Activated CD4-positive, alpha-beta memory T cell treated with anti-CD3 and anti-CD28 coated beads, Interleukin-2, amount 10 ng/mL, durations not matched to agents 7 days and 5 days (primary cell): ENCODE results near the gene VPS4B. TPM values are rescaled to one million over a fixed set of nuclear protein-coding genes. Genes with fewer than 3 reads are reported as not detected.

Experiments
- CTCF ChIA-PET: fragments of 350-600 bp; sonication (Branson Sonifier 250); formaldehyde crosslinking; loops from one replicate; lab custom pipeline; 2021; ENCODE audit warnings: antibody characterized with exemption, inconsistent platforms; lab: Charles Lee
- POLR2A ChIA-PET: fragments of 350-600 bp; sonication (Branson Sonifier 250); formaldehyde crosslinking; loops from one replicate; lab custom pipeline; 2021; ENCODE audit warnings: antibody characterized with exemption; lab: Charles Lee
- DNase-seq: peaks from one replicate; pipeline ENCODE4 v3.0.0-alpha.2; 2020
- H3K27ac Mint-ChIP-seq: one replicate; pipeline ENCODE4 v1.8.0; 2021; ENCODE audit warnings: mild to moderate bottlenecking, mixed read lengths
- H3K27me3 Mint-ChIP-seq: one replicate; pipeline ENCODE4 v1.8.0; 2021; ENCODE audit warnings: mixed read lengths
- H3K36me3 Mint-ChIP-seq: one replicate; pipeline ENCODE4 v1.8.0; 2021; ENCODE audit warnings: low read depth, mixed read lengths
- H3K4me1 Mint-ChIP-seq: one replicate; pipeline ENCODE4 v1.8.0; 2021; ENCODE audit warnings: mixed read lengths
- H3K4me3 Mint-ChIP-seq: one replicate; pipeline ENCODE4 v1.8.0; 2021; ENCODE audit warnings: mild to moderate bottlenecking, mixed read lengths
- H3K9me3 Mint-ChIP-seq: one replicate; pipeline ENCODE4 v1.8.0; 2021; ENCODE audit warnings: mixed read lengths
- total RNA-seq, 2 experiments: library from RNA; stranded (reverse); gene quantifications; one replicate each; pipeline ENCODE4 v1.2.3, GENCODE V29; 2021

VPS4B gene
- total RNA-seq, 2 experiments from 2014 or later, result 72.4 to 77.0 TPM

GRCh38 chr18:63382843-63383242 lies 39.4 kb downstream of the VPS4B start:
- H3K9me3 Mint-ChIP-seq, result no peaks in the 10 kb centered on the region
- DNase-seq, result no peak
- H3K27me3 Mint-ChIP-seq, result no peaks in the 10 kb centered on the region
- peaks cover 19% of the 10 kb centered on the region for H3K4me1 Mint-ChIP-seq
- POLR2A ChIA-PET, result interaction anchor here (1.0 to 1.8 kb wide), 4 partner anchors 12 to 28 kb away, joined by 3 to 7 read pairs (median 4); partner anchors contain the start of gene KDSR
- H3K4me3 Mint-ChIP-seq, result no peak overlapping the region
- no peak overlapping the region for H3K27ac Mint-ChIP-seq
- peaks cover 26% of the 10 kb centered on the region for H3K36me3 Mint-ChIP-seq
- CTCF ChIA-PET, result no interaction called here

- Mint-ChIP-seq H3K27me3 (no peaks in the 10 kb centered on the region), H3K4me1 (peaks cover 28% of the 10 kb centered on the region), H3K9me3 (no peaks in the 10 kb centered on the region), H3K27ac (no peak overlapping the region), H3K4me3 (no peak overlapping the region), H3K36me3 (peaks cover 9% of the 10 kb centered on the region)
- no peak for DNase-seq
- ChIA-PET POLR2A (no interaction called here), CTCF (no interaction called here)
Observed at GRCh38 chr18:63379639-63379962, 42.7 kb downstream of the VPS4B start.

- Mint-ChIP-seq H3K27me3 (no peaks in the 10 kb centered on the region), H3K4me3 (peak overlapping the region; percentile 53), H3K36me3 (peaks cover 9% of the 10 kb centered on the region), H3K4me1 (peaks cover 28% of the 10 kb centered on the region), H3K9me3 (no peaks in the 10 kb centered on the region), H3K27ac (peak overlapping the region; percentile 56)
- CTCF ChIA-PET, result no interaction called here
- DNase-seq, result no peak
- POLR2A ChIA-PET, result interaction anchor here (1.1 kb wide), 1 partner anchor 13 kb away, joined by 6 read pairs; no protein-coding TSS in a partner anchor
Observed at GRCh38 chr18:63378919-63379638, 43.2 kb downstream of the VPS4B start.

GRCh38 chr18:63377275-63377980 lies 44.8 kb downstream of the VPS4B start:
- H3K4me3 Mint-ChIP-seq, result no peak overlapping the region
- DNase-seq, result no peak
- no peaks in the 10 kb centered on the region for H3K27me3 Mint-ChIP-seq
- ChIA-PET CTCF (no interaction called here), POLR2A (interaction anchor here (0.6 to 1.2 kb wide), 4 partner anchors 10 to 239 kb away, joined by 3 to 6 read pairs (median 4); no protein-coding TSS in a partner anchor)
- no peak overlapping the region for H3K27ac Mint-ChIP-seq
- peaks cover 28% of the 10 kb centered on the region for H3K4me1 Mint-ChIP-seq
- no peaks in the 10 kb centered on the region for H3K9me3 Mint-ChIP-seq
- no peaks in the 10 kb centered on the region for H3K36me3 Mint-ChIP-seq

- DNase-seq, result no peak
- ChIA-PET POLR2A (interaction anchor here (0.8 kb wide), 1 partner anchor 15 kb away, joined by 3 read pairs; no protein-coding TSS in a partner anchor), CTCF (no interaction called here)
- H3K4me1 Mint-ChIP-seq, result peaks cover 28% of the 10 kb centered on the region
- no peaks in the 10 kb centered on the region for H3K27me3 Mint-ChIP-seq
- H3K9me3 Mint-ChIP-seq, result no peaks in the 10 kb centered on the region
- no peak overlapping the region for H3K27ac Mint-ChIP-seq
- no peaks in the 10 kb centered on the region for H3K36me3 Mint-ChIP-seq
- no peak overlapping the region for H3K4me3 Mint-ChIP-seq
Observed at GRCh38 chr18:63376538-63376937, 45.7 kb downstream of the VPS4B start.

- CTCF ChIA-PET, result interaction anchor here (0.7 kb wide), 1 partner anchor 70 kb away, joined by 5 read pairs; no protein-coding TSS in a partner anchor
- peaks cover 21% of the 10 kb centered on the region for H3K4me1 Mint-ChIP-seq
Observed at GRCh38 chr18:63374540-63374939, 47.7 kb downstream of the VPS4B start.

GRCh38 chr18:63373161-63373560 lies 49.1 kb downstream of the VPS4B start:
- CTCF ChIA-PET, result no interaction called here

More at GRCh38 chr18:63374540-63374939, 47.7 kb downstream of the VPS4B start:
- H3K9me3 Mint-ChIP-seq, result peaks cover 4% of the 10 kb centered on the region
- H3K36me3 Mint-ChIP-seq, result peaks cover 2% of the 10 kb centered on the region
- H3K27ac Mint-ChIP-seq, result no peak overlapping the region
- no peaks in the 10 kb centered on the region for H3K27me3 Mint-ChIP-seq
- POLR2A ChIA-PET, result interaction anchor here (1.4 kb wide), 1 partner anchor 43 kb away, joined by 3 read pairs; no protein-coding TSS in a partner anchor
- no peak overlapping the region for H3K4me3 Mint-ChIP-seq
- DNase-seq, result no peak

GRCh38 chr18:63368611-63369010 lies 53.7 kb downstream of the VPS4B start:
- ChIA-PET CTCF (interaction anchor here (1.0 kb wide), 1 partner anchor 352 kb away, joined by 3 read pairs; no protein-coding TSS in a partner anchor), POLR2A (interaction anchor here (1.0 to 2.1 kb wide), 4 partner anchors 13 to 54 kb away, joined by 3 to 10 read pairs (median 7); partner anchors contain the start of gene VPS4B)
- Mint-ChIP-seq H3K4me1 (peaks cover 39% of the 10 kb centered on the region), H3K4me3 (peak overlapping the region; percentile 92), H3K36me3 (peaks cover 23% of the 10 kb centered on the region), H3K9me3 (peaks cover 20% of the 10 kb centered on the region), H3K27ac (no peak overlapping the region), H3K27me3 (no peaks in the 10 kb centered on the region)
- no peak for DNase-seq

More at GRCh38 chr18:63373161-63373560, 49.1 kb downstream of the VPS4B start:
- H3K27ac Mint-ChIP-seq, result no peak overlapping the region
- H3K9me3 Mint-ChIP-seq, result peaks cover 16% of the 10 kb centered on the region
- no peaks in the 10 kb centered on the region for H3K27me3 Mint-ChIP-seq
- no peak for DNase-seq
- H3K4me1 Mint-ChIP-seq, result peaks cover 17% of the 10 kb centered on the region
- H3K36me3 Mint-ChIP-seq, result peaks cover 14% of the 10 kb centered on the region
- POLR2A ChIA-PET, result no interaction called here
- no peak overlapping the region for H3K4me3 Mint-ChIP-seq

DNA sequence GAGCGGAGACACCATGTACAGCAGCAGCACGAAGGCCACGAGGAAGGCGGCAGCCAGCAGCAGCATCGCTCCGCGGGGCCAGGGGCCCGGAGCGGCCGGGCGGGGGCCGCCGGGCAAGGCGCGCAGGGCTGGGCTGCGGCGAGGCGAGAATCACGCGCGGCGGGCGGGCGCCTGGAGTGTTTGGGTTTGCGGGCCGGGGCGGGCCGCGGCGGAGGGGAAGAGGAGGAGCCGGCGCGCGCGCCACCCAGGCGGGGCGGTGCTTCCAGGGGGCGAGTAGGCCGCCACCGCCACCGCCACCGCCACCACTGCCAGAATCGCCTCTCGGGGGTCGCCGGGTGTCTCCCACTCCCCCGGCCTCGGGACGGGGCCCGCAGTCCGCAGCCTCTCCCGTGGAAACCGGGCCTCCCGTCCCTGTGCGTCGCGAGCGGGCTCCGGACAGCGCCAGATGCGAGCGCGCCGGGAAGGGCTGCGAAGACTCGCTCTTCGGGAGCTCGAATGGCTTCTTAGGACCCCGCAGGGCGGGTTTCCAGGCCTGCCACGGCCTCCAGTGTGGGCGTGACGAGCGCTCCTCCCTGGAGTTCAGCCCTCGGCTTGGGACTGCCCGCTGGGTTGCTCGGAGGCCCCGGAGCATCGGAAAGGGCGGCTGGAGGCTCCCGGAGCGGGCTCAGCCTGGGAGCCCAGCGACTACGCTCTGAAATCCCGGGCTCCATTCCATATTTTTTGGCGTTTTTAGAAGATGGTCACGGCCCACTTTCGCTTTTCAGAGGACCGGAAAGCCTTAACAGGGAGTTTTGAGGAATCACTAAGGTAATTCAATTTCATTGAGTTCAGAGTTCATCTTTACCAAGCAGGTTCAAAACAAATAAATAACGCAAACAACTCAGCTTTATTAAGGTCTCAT lies 55.0 kb downstream of the VPS4B start, which contains the start of gene KDSR:
Gene KDSR (minus strand): TSS at position 154 of the 901 bp plus-strand sequence. CDS start 88 bp downstream, at position 66.
- peak within 1 kb of the TSS; percentile 92 for H3K4me3 Mint-ChIP-seq
- H3K27me3 Mint-ChIP-seq, result no peaks in the 10 kb centered on the region
- POLR2A ChIA-PET, result interaction anchor here (0.6 to 2.1 kb wide), 8 partner anchors 11 to 164 kb away, joined by 3 to 10 read pairs (median 4); partner anchors contain the start of gene VPS4B
- CTCF ChIA-PET, result interaction anchor here (0.6 to 1.0 kb wide), 2 partner anchors 45 to 351 kb away, joined by 3 read pairs; no protein-coding TSS in a partner anchor
- peaks cover 32% of the 10 kb centered on the region for H3K36me3 Mint-ChIP-seq
- DNase-seq, result peak; percentile 87
- H3K9me3 Mint-ChIP-seq, result peaks cover 20% of the 10 kb centered on the region
- H3K4me1 Mint-ChIP-seq, result peaks cover 48% of the 10 kb centered on the region
- peak within 1 kb of the TSS; percentile 77 for H3K27ac Mint-ChIP-seq

DNA sequence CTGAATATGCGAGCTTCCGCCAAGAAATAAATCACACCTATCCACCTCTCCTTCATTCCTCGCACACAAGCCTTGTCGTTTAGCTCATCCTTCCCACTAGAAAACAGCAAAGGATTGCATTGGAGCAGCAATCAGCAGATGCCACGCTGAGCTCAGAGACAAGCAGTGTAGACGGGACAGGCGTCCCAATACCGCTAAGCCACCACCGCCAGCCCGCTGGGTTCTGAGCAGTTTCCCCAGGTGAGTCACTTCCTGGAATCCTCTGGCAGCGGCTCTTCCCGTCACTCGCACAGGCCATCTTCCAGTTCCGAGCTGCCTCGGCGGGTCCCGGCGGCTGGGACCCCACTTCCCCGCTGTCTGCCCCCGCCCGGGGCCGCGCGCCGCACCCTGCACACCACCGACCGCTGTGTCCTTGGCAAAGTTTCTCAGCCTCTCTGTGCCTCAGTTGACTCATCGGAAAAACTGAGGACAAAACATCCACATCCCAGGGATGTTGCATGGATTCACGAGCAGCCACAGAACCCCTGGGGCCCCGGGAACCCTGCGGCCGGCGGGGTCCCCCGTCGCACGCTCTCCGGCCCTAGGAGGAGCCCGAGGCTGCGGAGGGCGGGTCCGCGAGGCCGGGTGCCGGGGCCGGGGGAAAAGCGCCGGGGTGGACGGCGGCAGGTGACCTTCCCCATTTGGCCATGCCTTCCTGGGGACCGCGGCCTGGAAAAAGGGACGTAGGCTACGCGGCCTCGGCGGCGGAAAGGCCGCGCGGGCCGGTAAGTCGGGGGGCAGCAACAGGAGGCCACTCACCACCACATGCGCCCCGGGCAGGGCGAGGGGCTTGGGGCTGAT lies 55.8 kb downstream of the VPS4B start:
- peak overlapping the region; percentile 92 for H3K4me3 Mint-ChIP-seq
- peaks cover 52% of the 10 kb centered on the region for H3K4me1 Mint-ChIP-seq
- H3K9me3 Mint-ChIP-seq, result peaks cover 20% of the 10 kb centered on the region
- H3K27me3 Mint-ChIP-seq, result no peaks in the 10 kb centered on the region
- peak overlapping the region; percentile 76 for H3K27ac Mint-ChIP-seq
- ChIA-PET POLR2A (interaction anchor here (0.8 to 3.7 kb wide), 23 partner anchors 9 to 861 kb away, joined by 3 to 49 read pairs (median 3); partner anchors contain the start of gene VPS4B), CTCF (interaction anchor here (0.7 to 2.1 kb wide), 9 partner anchors 26 to 75 kb away, joined by 3 to 15 read pairs (median 4); no protein-coding TSS in a partner anchor)
- peak; percentile 80 for DNase-seq
- peaks cover 37% of the 10 kb centered on the region for H3K36me3 Mint-ChIP-seq

GRCh38 chr18:63365876-63366212 lies 56.4 kb downstream of the VPS4B start:
- peak; percentile 33 for DNase-seq
- ChIA-PET CTCF (interaction anchor here (0.7 to 2.1 kb wide), 10 partner anchors 11 to 75 kb away, joined by 3 to 15 read pairs (median 4); no protein-coding TSS in a partner anchor), POLR2A (interaction anchor here (0.8 to 3.7 kb wide), 21 partner anchors 9 to 861 kb away, joined by 3 to 49 read pairs (median 3); partner anchors contain the start of gene VPS4B)
- Mint-ChIP-seq H3K27ac (peak overlapping the region; percentile 76), H3K4me3 (peak overlapping the region; percentile 92), H3K36me3 (peaks cover 37% of the 10 kb centered on the region), H3K9me3 (peaks cover 20% of the 10 kb centered on the region), H3K4me1 (peaks cover 52% of the 10 kb centered on the region), H3K27me3 (no peaks in the 10 kb centered on the region)
